T-helper 1 cell treated with Interleukin-12 subunit alpha and Interleukin-12 subunit beta and Interleukin-4 antibody, amounts not matched to agents 30 μg/mL and 1 μg/mL, for 36 hours (primary cell): ENCODE data around the gene MED1.
"Not testable (repeated sequence)": the region's sequence is repeated elsewhere in the genome, so short reads cannot be mapped to it uniquely, and the experiment has no call there.

Experiments used
- H3K27ac Mint-ChIP-seq: one replicate; pipeline ENCODE4 v1.8.0; 2021; ENCODE audit warnings: mild to moderate bottlenecking, mixed read lengths
- H3K27me3 Mint-ChIP-seq: one replicate; pipeline ENCODE4 v1.8.0; 2021; ENCODE audit warnings: low read depth, mixed read lengths
- H3K36me3 Mint-ChIP-seq: one replicate; pipeline ENCODE4 v1.8.0; 2021; ENCODE audit warnings: low read depth, mixed read lengths
- H3K4me1 Mint-ChIP-seq: one replicate; pipeline ENCODE4 v1.8.0; 2021; ENCODE audit warnings: low read depth, mixed read lengths
- H3K4me3 Mint-ChIP-seq: one replicate; pipeline ENCODE4 v1.8.0; 2021; ENCODE audit warnings: mild to moderate bottlenecking, moderate library complexity, mixed read lengths
- H3K9me3 Mint-ChIP-seq: one replicate; pipeline ENCODE4 v1.8.0; 2021; ENCODE audit warnings: mixed read lengths

The MED1 gene, protein sequence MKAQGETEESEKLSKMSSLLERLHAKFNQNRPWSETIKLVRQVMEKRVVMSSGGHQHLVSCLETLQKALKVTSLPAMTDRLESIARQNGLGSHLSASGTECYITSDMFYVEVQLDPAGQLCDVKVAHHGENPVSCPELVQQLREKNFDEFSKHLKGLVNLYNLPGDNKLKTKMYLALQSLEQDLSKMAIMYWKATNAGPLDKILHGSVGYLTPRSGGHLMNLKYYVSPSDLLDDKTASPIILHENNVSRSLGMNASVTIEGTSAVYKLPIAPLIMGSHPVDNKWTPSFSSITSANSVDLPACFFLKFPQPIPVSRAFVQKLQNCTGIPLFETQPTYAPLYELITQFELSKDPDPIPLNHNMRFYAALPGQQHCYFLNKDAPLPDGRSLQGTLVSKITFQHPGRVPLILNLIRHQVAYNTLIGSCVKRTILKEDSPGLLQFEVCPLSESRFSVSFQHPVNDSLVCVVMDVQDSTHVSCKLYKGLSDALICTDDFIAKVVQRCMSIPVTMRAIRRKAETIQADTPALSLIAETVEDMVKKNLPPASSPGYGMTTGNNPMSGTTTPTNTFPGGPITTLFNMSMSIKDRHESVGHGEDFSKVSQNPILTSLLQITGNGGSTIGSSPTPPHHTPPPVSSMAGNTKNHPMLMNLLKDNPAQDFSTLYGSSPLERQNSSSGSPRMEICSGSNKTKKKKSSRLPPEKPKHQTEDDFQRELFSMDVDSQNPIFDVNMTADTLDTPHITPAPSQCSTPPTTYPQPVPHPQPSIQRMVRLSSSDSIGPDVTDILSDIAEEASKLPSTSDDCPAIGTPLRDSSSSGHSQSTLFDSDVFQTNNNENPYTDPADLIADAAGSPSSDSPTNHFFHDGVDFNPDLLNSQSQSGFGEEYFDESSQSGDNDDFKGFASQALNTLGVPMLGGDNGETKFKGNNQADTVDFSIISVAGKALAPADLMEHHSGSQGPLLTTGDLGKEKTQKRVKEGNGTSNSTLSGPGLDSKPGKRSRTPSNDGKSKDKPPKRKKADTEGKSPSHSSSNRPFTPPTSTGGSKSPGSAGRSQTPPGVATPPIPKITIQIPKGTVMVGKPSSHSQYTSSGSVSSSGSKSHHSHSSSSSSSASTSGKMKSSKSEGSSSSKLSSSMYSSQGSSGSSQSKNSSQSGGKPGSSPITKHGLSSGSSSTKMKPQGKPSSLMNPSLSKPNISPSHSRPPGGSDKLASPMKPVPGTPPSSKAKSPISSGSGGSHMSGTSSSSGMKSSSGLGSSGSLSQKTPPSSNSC (N-terminal part only)

DNA sequence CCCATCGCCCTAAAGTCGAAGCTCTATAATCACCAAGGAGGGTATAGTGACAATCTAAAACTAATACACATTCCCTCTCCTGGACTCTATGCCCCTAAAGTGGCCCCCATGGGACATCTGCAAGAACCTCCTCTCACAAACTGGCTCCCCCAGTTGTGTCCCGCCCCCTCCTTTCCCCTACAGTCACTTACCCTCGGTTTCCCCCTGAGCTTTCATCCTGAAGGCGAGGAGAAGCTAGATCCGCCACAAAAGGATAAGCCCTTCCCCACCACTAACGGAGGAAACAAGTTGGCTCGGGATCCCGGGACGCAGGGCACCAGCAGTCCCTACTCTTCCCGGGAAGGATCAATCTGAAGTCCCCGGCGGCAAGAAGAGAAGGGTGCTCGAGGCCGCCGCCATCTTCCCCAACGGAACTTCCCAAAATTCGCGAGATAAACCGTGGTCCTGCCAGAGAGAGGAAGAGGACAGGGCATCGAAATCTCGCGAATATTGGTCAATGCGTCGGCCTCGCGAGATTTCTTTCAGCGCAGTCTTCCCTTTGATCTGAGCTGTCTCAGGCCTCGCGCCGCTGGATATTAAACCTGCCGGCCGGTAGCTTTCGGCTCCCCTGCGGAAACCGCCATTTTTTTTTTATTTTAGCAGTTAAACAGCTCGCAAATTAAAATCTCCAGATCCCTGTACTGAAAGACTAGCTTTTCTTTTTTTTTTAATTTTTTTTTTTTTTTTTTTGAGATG, at the start of gene MED1:
TSS of gene MED1 (minus strand) at position 417 of the 735 bp plus-strand sequence. CDS start at position 216, 201 bp downstream.
- H3K4me1 Mint-ChIP-seq, result peaks cover 16% of the 10 kb centered on the region
- H3K9me3 Mint-ChIP-seq, result no peaks in the 10 kb centered on the region

DNA sequence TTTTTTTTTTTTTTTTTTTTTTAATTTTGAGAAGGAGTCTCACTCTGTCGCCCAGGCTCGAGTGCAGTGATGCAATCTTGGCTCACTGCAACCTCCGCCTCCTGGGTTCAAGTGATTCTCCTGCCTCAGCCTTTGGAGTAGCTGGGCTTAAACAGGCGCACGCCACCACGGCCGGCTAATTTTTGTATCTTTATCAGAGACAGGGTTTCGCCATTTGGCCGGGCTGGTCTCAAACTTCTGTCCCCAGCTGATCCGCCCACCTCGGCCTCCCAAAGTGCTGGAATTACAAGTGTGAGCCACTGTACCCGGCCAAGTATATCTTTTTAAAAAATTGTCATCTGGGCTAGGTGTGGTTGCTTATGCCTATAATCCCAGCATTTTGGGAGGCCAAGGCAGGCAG, 45.9 kb upstream of the MED1 start:
- H3K9me3 Mint-ChIP-seq, H3K27ac Mint-ChIP-seq, H3K4me1 Mint-ChIP-seq, H3K4me3 Mint-ChIP-seq, H3K27me3 Mint-ChIP-seq: not testable (repeated sequence)
- H3K36me3 Mint-ChIP-seq, result peaks cover 28% of the 10 kb centered on the region

More for the DNA sequence above, at the start of gene MED1:
- H3K27me3 Mint-ChIP-seq, result no peaks in the 10 kb centered on the region
- H3K27ac Mint-ChIP-seq, result peak within 1 kb of the TSS; percentile 95
- peak within 1 kb of the TSS; percentile 95 for H3K4me3 Mint-ChIP-seq
- H3K36me3 Mint-ChIP-seq, result peaks cover 12% of the 10 kb centered on the region

DNA sequence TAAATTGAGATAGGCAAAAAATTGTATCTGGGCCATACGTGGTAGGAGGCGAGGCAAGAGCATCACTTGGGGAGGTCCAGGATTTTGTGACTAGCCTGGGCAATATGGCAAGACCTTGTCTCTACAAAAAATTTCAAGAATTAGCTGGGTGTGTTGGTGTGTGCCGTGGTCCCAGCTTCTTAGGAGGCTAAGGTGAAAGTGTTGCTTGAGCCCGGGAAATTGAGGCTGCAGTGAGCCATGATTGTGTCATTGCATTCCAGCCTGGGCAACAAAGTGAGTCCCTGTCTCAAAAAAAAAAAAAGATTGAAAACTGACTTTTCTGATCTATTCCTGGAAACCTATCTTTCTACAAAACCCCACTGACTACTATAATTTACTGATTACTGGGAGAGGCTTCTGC, 36.9 kb upstream of the MED1 start:
- Mint-ChIP-seq H3K4me3 (no peak overlapping the region), H3K9me3 (no peaks in the 10 kb centered on the region), H3K27me3 (no peaks in the 10 kb centered on the region), H3K36me3 (peaks cover 17% of the 10 kb centered on the region), H3K27ac (no peak overlapping the region), H3K4me1 (peaks cover 7% of the 10 kb centered on the region)

DNA sequence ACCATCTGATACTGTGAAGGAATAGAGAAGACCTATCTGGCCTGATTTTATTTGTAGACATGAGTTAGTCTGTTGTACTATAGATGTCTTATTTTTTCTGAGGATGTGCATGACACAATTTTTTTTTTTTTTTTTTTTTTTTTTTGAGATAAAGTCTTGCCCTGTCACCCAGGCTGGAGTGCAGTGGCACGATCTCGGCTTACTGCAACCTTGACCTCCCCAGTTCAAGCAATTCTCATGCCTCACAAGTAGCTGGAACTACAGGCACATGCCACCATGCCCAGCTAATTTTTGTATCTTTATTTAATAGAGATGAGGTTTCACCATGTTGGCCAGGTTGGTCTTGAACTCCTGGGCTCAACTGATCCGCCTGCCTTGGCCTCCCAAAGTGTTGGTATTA, 36.4 kb upstream of the MED1 start:
- not testable (repeated sequence) for H3K27me3 Mint-ChIP-seq, H3K27ac Mint-ChIP-seq, H3K4me3 Mint-ChIP-seq, H3K9me3 Mint-ChIP-seq, H3K4me1 Mint-ChIP-seq
- peaks cover 15% of the 10 kb centered on the region for H3K36me3 Mint-ChIP-seq

DNA sequence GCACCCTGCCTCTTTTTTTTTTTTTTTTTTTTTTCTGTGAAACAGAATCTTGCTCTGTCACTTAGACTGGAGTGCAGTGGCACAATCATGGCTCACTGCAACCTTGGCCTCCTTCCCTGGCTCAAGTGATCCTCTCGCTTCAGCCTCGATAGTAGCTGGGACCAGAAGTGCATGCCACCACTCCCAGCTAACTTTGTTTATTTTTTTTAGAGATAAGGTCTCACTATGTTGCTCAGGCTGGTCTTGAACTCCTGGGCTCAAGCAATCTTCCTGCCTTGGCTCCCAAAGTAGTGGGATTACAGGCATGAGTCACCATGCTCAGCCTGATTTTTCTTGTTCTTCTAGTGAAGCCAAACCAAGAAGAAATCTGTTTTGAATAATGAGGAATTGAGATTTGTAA, 35.2 kb upstream of the MED1 start:
- no peaks in the 10 kb centered on the region for H3K27me3 Mint-ChIP-seq
- no peak overlapping the region for H3K4me3 Mint-ChIP-seq
- H3K9me3 Mint-ChIP-seq, result no peaks in the 10 kb centered on the region
- no peak overlapping the region for H3K27ac Mint-ChIP-seq
- H3K36me3 Mint-ChIP-seq, result peaks cover 16% of the 10 kb centered on the region
- peaks cover 7% of the 10 kb centered on the region for H3K4me1 Mint-ChIP-seq

DNA sequence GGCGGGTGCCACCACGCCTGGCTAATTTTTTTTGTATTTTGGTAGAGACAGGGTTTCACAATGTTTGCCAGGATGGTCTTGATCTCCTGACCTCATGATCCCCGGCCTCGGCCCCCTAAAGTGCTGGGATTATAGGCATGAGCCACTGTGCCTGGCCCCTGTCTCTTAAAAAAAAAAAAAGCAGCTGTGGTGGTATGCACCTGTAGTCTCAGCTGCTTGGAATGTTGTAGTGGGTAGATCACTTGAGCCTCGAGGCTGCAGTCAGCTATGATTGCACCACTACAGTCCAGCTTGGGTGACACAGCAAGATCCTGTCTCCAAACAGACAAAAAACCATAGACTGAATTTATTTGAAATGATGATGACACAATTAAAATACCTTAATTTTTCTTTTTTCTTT, 34.5 kb upstream of the MED1 start:
- Mint-ChIP-seq H3K4me1 (peaks cover 6% of the 10 kb centered on the region), H3K27ac (no peak overlapping the region), H3K27me3 (no peaks in the 10 kb centered on the region), H3K9me3 (no peaks in the 10 kb centered on the region), H3K36me3 (peaks cover 14% of the 10 kb centered on the region), H3K4me3 (no peak overlapping the region)

DNA sequence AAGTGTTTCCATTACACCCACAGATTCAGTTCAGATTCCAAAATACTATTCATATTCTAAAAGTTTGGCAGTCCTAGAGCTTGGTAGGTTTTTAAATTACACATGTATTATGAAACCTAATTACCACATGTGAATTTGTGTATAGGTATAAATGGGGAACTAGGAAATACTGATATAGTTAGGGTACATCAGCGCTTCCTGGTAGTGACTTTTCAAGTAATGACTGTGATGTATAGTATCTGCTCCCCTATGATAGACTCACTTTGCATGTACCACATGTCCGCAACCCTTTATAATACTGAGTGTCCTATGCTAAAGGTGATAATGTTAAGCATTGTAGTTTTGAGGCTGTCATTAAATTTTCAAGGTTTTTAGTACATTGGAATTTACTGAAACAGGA, 33.1 kb upstream of the MED1 start:
- no peaks in the 10 kb centered on the region for H3K9me3 Mint-ChIP-seq
- H3K4me3 Mint-ChIP-seq, result no peak overlapping the region
- no peaks in the 10 kb centered on the region for H3K27me3 Mint-ChIP-seq
- H3K36me3 Mint-ChIP-seq, result peaks cover 11% of the 10 kb centered on the region
- peaks cover 4% of the 10 kb centered on the region for H3K4me1 Mint-ChIP-seq
- H3K27ac Mint-ChIP-seq, result no peak overlapping the region

DNA sequence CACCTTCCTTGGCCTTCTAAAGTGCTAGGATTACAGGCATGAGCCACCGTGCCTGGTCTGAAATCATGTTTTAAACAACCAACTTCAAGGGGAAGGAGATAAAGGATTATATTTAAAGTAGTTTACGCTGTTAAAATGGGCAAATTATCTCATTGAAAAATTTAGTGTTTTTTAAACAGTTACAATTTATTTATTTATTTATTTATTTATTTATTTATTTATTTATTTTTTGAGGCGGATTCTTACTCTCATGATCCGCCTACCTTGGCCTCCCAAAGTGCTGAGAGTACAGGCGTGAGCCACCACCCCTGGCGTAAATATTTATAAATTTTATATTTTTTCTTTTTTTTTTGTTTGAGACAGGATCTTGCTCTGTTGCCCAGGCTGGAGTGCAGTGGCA, 32.4 kb upstream of the MED1 start:
- Mint-ChIP-seq H3K27ac (no peak overlapping the region), H3K4me1 (peaks cover 4% of the 10 kb centered on the region), H3K4me3 (no peak overlapping the region), H3K27me3 (no peaks in the 10 kb centered on the region), H3K9me3 (no peaks in the 10 kb centered on the region), H3K36me3 (peaks cover 14% of the 10 kb centered on the region)

DNA sequence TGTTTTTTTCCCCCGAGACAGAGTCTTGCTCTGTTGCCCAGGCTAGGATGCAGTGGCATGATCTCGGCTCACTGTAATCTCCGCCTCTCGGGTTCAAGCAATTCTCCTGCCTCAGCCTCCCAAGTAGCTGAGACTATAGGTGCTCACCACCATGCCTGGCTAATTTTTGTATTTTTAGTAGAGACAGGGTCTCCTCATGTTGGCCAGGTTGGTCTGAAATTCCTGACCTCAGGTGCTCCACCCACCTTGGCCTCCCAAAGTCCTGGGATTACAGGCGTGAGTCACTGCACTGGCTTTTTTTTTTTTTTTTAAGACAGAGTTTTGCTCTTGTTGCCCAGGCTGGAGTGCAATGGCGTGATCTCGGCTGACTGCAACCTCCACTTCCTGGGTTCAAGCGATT, 28.6 kb upstream of the MED1 start:
- not testable (repeated sequence) for H3K36me3 Mint-ChIP-seq, H3K27me3 Mint-ChIP-seq, H3K4me1 Mint-ChIP-seq, H3K27ac Mint-ChIP-seq, H3K4me3 Mint-ChIP-seq, H3K9me3 Mint-ChIP-seq

DNA sequence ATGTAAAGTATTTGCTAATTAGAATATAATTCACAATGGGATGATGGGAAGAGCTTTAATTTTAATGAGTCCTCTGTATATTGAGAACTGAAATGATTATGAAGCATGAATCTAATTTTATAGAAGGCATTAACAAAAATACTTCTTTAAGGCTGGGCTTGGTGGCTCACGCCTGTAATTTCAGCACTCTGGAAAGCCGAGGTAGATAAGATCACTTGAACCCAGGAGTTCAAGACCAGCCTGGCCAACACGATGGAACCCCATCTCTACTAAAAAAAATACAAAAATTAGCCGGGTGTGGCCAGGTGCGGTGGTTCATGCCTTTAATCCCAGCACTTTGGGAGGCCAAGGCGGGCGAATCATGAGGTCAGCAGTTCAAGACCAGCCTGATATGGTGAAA, 22.2 kb upstream of the MED1 start:
- peaks cover 4% of the 10 kb centered on the region for H3K4me1 Mint-ChIP-seq
- no peaks in the 10 kb centered on the region for H3K27me3 Mint-ChIP-seq
- peaks cover 12% of the 10 kb centered on the region for H3K36me3 Mint-ChIP-seq
- no peaks in the 10 kb centered on the region for H3K9me3 Mint-ChIP-seq
- H3K27ac Mint-ChIP-seq, result no peak overlapping the region
- no peak overlapping the region for H3K4me3 Mint-ChIP-seq

DNA sequence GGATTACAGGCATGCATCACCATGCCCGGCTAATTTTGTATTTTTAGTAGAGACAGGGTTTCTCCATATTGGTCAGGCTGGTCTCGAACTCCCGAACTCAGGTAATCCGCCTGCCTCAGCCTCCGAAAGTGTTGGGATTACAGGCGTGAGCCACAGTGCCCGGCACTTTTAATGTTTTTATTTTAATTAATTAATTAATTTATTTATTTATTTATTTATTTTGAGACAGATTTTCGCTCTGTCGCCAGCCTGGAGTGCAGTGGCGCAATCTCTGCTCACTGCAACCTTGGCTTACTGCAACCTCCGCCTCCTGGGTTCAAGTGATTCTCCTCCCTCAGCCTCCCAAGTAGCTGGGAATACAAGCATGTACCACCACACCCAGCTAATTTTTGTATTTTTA, 17.5 kb upstream of the MED1 start:
- H3K27ac Mint-ChIP-seq, H3K4me3 Mint-ChIP-seq, H3K27me3 Mint-ChIP-seq, H3K9me3 Mint-ChIP-seq: not testable (repeated sequence)
- Mint-ChIP-seq H3K4me1 (peaks cover 28% of the 10 kb centered on the region), H3K36me3 (peaks cover 27% of the 10 kb centered on the region)

DNA sequence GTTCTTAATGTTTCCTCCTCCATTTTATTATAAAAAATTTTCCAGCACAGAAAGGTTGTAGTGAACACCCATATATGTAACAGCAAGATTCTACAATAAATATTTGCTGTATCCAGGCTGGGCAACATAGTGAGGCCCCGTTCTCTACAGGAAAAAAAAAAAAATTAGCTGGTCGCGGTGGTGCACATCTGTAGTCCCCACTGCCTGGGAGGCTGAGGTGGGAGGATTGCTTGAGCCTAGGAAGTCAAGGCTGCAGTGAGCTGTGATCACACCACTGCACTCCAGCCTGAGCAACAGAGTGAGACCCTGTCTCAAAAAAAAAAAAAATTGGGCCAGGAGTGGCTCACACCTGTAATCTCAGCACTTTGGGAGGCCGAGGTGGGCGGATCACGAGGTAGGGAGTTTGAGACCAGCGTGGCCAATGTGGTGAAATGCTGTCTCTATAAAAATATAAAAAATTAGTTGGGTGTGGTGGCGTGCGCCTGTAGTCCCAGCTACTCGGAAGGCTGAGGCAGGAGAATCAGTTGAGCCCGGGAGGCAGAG, 13.6 kb upstream of the MED1 start:
- Mint-ChIP-seq H3K4me3 (peak overlapping the region; percentile 95), H3K36me3 (peaks cover 27% of the 10 kb centered on the region), H3K4me1 (peaks cover 42% of the 10 kb centered on the region)
- not testable (repeated sequence) for H3K9me3 Mint-ChIP-seq, H3K27me3 Mint-ChIP-seq, H3K27ac Mint-ChIP-seq

DNA sequence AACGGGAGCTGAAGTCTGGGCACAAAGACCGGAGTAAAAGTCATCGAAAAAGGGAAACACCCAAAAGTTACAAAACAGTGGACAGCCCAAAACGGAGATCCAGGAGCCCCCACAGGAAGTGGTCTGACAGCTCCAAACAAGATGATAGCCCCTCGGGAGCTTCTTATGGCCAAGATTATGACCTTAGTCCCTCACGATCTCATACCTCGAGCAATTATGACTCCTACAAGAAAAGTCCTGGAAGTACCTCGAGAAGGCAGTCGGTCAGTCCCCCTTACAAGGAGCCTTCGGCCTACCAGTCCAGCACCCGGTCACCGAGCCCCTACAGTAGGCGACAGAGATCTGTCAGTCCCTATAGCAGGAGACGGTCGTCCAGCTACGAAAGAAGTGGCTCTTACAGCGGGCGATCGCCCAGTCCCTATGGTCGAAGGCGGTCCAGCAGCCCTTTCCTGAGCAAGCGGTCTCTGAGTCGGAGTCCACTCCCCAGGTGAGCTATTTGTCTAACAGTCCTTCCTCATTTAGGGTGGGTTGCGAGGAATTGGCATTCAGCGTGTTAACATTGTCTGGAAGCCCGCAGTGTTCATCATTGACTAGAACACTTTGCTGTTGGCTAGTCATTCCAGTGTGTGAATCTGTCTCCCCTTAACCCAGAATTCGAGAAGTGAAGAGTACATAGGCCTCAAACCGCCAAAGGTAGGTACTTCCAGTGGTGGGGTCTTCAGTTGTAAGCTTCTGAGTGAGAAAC, 11.7 kb upstream of the MED1 start:
- peaks cover 42% of the 10 kb centered on the region for H3K4me1 Mint-ChIP-seq
- H3K27me3 Mint-ChIP-seq, result no peaks in the 10 kb centered on the region
- H3K27ac Mint-ChIP-seq, result peak overlapping the region; percentile 97
- peak overlapping the region; percentile 95 for H3K4me3 Mint-ChIP-seq
- H3K36me3 Mint-ChIP-seq, result peaks cover 27% of the 10 kb centered on the region
- H3K9me3 Mint-ChIP-seq, result no peaks in the 10 kb centered on the region
